SU-DHL-6 (cell line): ENCODE data around the gene AQP5.

Experiments used
- H2AFZ ChIP-seq: fragments of 200-600 bp; sonication (generic); 2 replicates; pipeline ENCODE4 v1.6.1; 2014; ENCODE audit warnings: low read depth, mild to moderate bottlenecking, moderate library complexity, mixed read lengths, antibody characterized with exemption, low read length; ENCODE audit not compliant: severe bottlenecking
- H3F3A ChIP-seq: fragments of 200-600 bp; shearing (Covaris generic); 2 replicates; pipeline ENCODE4 v1.6.0; 2016; ENCODE audit warnings: antibody characterized with exemption, mild to moderate bottlenecking; ENCODE audit not compliant: insufficient read depth
- H3K27ac ChIP-seq: fragments of 200-600 bp; sonication (generic); 2 replicates; pipeline ENCODE4 v1.5.1; 2016; ENCODE audit warnings: low read depth, mild to moderate bottlenecking, low read length, moderate library complexity, mixed read lengths
- H3K27me3 ChIP-seq: fragments of 200-600 bp; sonication (generic), shearing (Covaris generic); 2 replicates; pipeline ENCODE4 v1.6.0; 2014; ENCODE audit warnings: mild to moderate bottlenecking, low read length
- H3K36me3 ChIP-seq: fragments of 200-600 bp; sonication (generic); 2 replicates; pipeline ENCODE4 v1.6.1; 2014; ENCODE audit warnings: mild to moderate bottlenecking, low read length, mixed read lengths
- H3K4me2 ChIP-seq: fragments of 300-600, 200-600 bp; shearing (Covaris generic), sonication (generic); 2 replicates; pipeline ENCODE4 v1.6.0; 2014; ENCODE audit warnings: low read length, low read depth, mild to moderate bottlenecking; ENCODE audit not compliant: poor library complexity, severe bottlenecking
- H3K4me3 ChIP-seq: fragments of 200-600 bp; sonication (generic); 2 replicates; pipeline ENCODE4 v1.5.1; 2014; ENCODE audit warnings: antibody characterized with exemption, low read length, mild to moderate bottlenecking, mixed read lengths; ENCODE audit not compliant: insufficient read depth, poor library complexity, severe bottlenecking
- H3K79me2 ChIP-seq: fragments of 200-600 bp; sonication (generic); 2 replicates; pipeline ENCODE4 v1.6.1; 2014; ENCODE audit warnings: mild to moderate bottlenecking, low read length, moderate library complexity; ENCODE audit not compliant: insufficient read depth
- H3K9ac ChIP-seq: fragments of 200-600 bp; sonication (generic); 2 replicates; pipeline ENCODE4 v1.7.0; 2014; ENCODE audit warnings: mild to moderate bottlenecking, low read length
- H3K9me2 ChIP-seq: fragments of 200-600 bp; sonication (generic); replicated peaks from 2 replicates; pipeline ENCODE4 v1.6.1; 2014; ENCODE audit warnings: low read length; ENCODE audit not compliant: insufficient read depth
- H3K9me3 ChIP-seq: fragments of 200-600 bp; sonication (generic); 2 replicates; pipeline ENCODE4 v1.6.1; 2014; ENCODE audit warnings: low read length, mixed read lengths; ENCODE audit not compliant: insufficient read depth
- H4K20me1 ChIP-seq: fragments of 200-600 bp; sonication (generic); 2 replicates; pipeline ENCODE4 v1.6.1; 2014; ENCODE audit warnings: low read depth, mild to moderate bottlenecking, antibody characterized with exemption, low read length, moderate library complexity, mixed read lengths
- CTCF ChIP-seq: fragments of 200-600 bp; sonication (generic); IDR thresholded peaks from one replicate; pipeline ENCODE4 v1.5.1; 2017; ENCODE audit warnings: antibody characterized with exemption, mild to moderate bottlenecking, low read length, moderate library complexity; ENCODE audit not compliant: insufficient read depth, poor library complexity, severe bottlenecking
- EZH2phosphoT487 ChIP-seq: fragments of 200-600 bp; sonication (generic), shearing (Covaris generic); conservative IDR thresholded peaks from 2 replicates; pipeline ENCODE4 v1.6.1; 2018; ENCODE audit warnings: mild to moderate bottlenecking, antibody characterized with exemption, low read length, moderate library complexity, mixed read lengths

The AQP5 gene

DNA sequence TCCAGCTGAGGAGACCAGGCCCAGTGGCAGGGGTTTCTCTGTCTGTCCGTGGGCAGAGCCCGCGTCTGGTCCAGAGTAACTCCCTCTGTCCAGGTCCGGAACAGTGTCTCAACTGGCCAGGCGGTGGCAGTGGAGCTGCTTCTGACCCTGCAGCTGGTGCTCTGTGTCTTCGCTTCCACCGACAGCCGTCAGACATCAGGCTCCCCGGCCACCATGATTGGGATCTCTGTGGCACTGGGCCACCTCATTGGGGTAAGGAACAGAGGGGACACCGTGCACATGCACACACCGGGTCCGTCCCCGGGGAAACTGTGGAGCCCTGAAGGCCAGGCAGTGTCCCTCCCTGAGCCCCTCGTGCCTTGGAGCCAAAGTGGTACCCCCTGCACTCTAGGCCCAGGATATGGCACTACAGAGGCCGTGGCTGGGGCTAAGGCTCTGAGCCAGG, 12.6 kb downstream of the AQP5 start:
- Histone ChIP-seq H3K4me2 (no peak overlapping the region), H3K9ac (no peak overlapping the region), H3F3A (no peaks in the 10 kb centered on the region), H3K9me3 (no peaks in the 10 kb centered on the region), H3K4me3 (no peak overlapping the region), H4K20me1 (no peaks in the 10 kb centered on the region), H2AFZ (no peak overlapping the region), H3K27ac (no peak overlapping the region), H3K9me2 (no peaks in the 10 kb centered on the region), H3K27me3 (no peaks in the 10 kb centered on the region), H3K36me3 (no peaks in the 10 kb centered on the region), H3K79me2 (no peaks in the 10 kb centered on the region)
- TF ChIP-seq CTCF (no peak), EZH2phosphoT487 (no peak)

DNA sequence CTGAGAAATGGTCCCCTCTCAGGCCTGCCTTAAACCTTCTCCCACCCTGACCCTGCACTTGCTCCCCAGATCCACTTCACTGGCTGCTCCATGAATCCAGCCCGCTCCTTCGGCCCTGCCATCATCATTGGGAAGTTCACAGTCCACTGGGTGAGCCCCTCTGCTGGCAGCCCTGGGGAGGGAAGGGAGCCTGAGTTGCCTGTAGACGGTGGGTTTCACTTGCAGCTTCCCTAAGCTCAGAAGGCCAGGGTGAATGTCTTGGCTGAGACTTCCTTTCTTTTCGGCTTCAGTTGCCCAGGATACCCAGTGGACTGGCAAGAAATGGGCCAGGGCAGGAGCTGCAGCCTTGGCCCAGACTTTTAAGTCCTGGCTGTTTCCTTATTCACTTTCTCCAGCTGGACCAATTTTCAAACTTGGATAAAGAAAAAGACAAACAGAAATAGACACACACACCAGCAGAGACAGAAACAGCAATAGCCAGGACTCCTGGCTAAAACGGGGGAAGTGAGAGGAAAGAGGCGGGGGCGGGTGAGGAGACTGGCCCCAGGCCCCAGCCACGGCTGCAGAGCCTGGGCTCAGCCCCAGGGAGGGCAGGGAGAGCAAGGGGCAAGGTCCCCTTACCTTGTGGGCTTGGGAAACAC, 13.1 kb downstream of the AQP5 start:
- Histone ChIP-seq H3K4me3 (no peak overlapping the region), H3K9ac (no peak overlapping the region), H3K9me2 (no peaks in the 10 kb centered on the region), H3K36me3 (no peaks in the 10 kb centered on the region), H3K4me2 (no peak overlapping the region), H3K27me3 (no peaks in the 10 kb centered on the region), H3F3A (no peaks in the 10 kb centered on the region), H3K79me2 (no peaks in the 10 kb centered on the region), H2AFZ (no peak overlapping the region), H3K27ac (no peak overlapping the region), H4K20me1 (no peaks in the 10 kb centered on the region), H3K9me3 (no peaks in the 10 kb centered on the region)
- TF ChIP-seq CTCF (no peak), EZH2phosphoT487 (no peak)

DNA sequence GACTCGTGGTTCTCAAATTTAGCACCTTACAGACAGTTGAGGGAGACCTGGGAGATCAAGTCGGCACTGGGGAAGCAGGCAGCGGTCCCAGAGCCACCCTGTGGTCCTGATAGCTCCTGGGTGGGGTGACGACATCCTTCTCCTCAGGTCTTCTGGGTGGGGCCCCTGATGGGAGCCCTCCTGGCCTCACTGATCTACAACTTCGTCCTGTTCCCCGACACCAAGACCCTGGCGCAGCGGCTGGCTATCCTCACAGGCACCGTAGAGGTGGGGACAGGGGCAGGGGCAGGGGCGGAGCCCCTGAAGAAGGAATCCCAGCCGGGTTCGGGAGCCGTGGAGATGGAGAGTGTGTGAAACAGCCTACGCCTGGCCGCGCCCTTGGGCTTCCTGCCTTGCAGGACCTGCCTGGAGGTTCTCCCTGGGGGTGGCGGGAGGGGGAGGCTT, 13.7 kb downstream of the AQP5 start:
- Histone ChIP-seq H3K79me2 (no peaks in the 10 kb centered on the region), H3K27me3 (no peaks in the 10 kb centered on the region), H3K9ac (no peak overlapping the region), H3F3A (no peaks in the 10 kb centered on the region), H3K4me2 (no peak overlapping the region), H3K9me3 (no peaks in the 10 kb centered on the region), H3K4me3 (no peak overlapping the region), H4K20me1 (no peaks in the 10 kb centered on the region), H2AFZ (no peak overlapping the region), H3K27ac (no peak overlapping the region), H3K36me3 (no peaks in the 10 kb centered on the region), H3K9me2 (no peaks in the 10 kb centered on the region)
- no peak for TF ChIP-seq EZH2phosphoT487
- no peak for TF ChIP-seq CTCF
